HG03469 (cell line): ENCODE measurements around the gene GATA5.
"Not testable (repeated sequence)": the region's sequence is repeated elsewhere in the genome, so short reads cannot be mapped to it uniquely, and the experiment has no call there.

Experiments
- ATAC-seq: cut with Tn5 transposase; IDR thresholded peaks from one replicate; pipeline ENCODE4 v1.9.1; 2021; ENCODE audit warnings: mild to moderate bottlenecking, moderate library complexity, moderate number of reproducible peaks; ENCODE audit not compliant: unreplicated experiment

GATA5 gene

GRCh38 chr20:62437927-62438326 lies 37.9 kb downstream of the GATA5 start:
- ATAC-seq, result no peak

GRCh38 chr20:62437496-62437895 lies 38.3 kb downstream of the GATA5 start:
- ATAC-seq, result no peak

GRCh38 chr20:62436692-62437091 lies 39.1 kb downstream of the GATA5 start:
- no peak for ATAC-seq

- ATAC-seq, result no peak
Observed at GRCh38 chr20:62433658-62434497, 41.9 kb downstream of the GATA5 start.

GRCh38 chr20:62430866-62431447 lies 44.8 kb downstream of the GATA5 start:
- no peak for ATAC-seq

GRCh38 chr20:62430311-62430853 lies 45.4 kb downstream of the GATA5 start:
- no peak for ATAC-seq

- ATAC-seq, result no peak
Observed at GRCh38 chr20:62429455-62430310, 46.1 kb downstream of the GATA5 start.

- no peak for ATAC-seq
Observed at GRCh38 chr20:62428396-62429295, 47.1 kb downstream of the GATA5 start.

- no peak for ATAC-seq
Observed at GRCh38 chr20:62428002-62428372, 47.8 kb downstream of the GATA5 start.

GRCh38 chr20:62427172-62428001 lies 48.4 kb downstream of the GATA5 start, which contains the start of gene RBBP8NL:
TSS of gene RBBP8NL (minus strand) at chr20:62427539. CDS start at chr20:62419647, 7,892 bp downstream.
- ATAC-seq, result no peak

GRCh38 chr20:62426699-62427131 lies 49.1 kb downstream of the GATA5 start:
- no peak for ATAC-seq

GRCh38 chr20:62426059-62426348 lies 49.8 kb downstream of the GATA5 start:
- not testable (repeated sequence) for ATAC-seq

- ATAC-seq, result no peak
Observed at GRCh38 chr20:62425281-62426058, 50.3 kb downstream of the GATA5 start.

GRCh38 chr20:62424249-62425107 lies 51.3 kb downstream of the GATA5 start:
- ATAC-seq, result no peak

- no peak for ATAC-seq
Observed at GRCh38 chr20:62423326-62423706, 52.5 kb downstream of the GATA5 start.

- no peak for ATAC-seq
Observed at GRCh38 chr20:62422636-62423325, 53.0 kb downstream of the GATA5 start.

GRCh38 chr20:62421716-62421990 lies 54.1 kb downstream of the GATA5 start:
- no peak for ATAC-seq
